ENCODE measurements around the gene HS1BP3. TPM values are rescaled to one million over a fixed set of nuclear protein-coding genes. Genes with fewer than 3 reads are reported as not detected.

Gene HS1BP3
- total and polyA plus RNA-seq, 9 of the 15 experiments (the other 6 are each of a cell fraction or from before 2014, with no cell fraction given): 0.41 to 8.3 (median 5.9) TPM

DNA sequence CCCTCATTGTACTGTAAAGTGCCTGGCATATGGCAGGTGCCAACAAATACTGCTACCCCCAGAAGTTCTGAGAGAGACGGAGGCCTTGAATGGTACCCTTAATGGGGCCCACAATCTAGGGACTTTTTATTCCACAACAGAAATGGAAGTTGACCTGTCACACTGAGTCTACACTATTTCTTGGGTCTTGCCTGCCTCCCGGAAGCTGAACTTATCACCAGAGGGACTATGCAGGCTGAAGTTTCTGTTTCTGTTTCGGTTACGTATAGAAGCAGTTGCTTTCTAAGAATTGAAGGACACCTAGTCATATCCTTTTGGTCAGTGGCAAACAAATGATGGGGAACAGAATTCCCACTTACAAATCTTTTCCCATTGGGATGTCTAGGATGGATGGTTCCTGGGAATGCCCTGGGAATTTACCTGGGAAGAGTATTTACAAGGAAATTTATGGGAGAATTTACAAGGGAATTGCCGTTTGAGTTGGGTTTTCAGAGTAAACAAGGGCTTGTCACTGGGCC is 74.2 kb downstream of the HS1BP3 start (continued):
- peak in 1 of 3 experiments; percentile 64; a peak in 2 of 6 replicates for TF ChIP-seq ZBTB11 (CRISPR knock-in tag; IDR thresholded peaks at IDR 0.05)
- TF ChIP-seq, protein P1, sequence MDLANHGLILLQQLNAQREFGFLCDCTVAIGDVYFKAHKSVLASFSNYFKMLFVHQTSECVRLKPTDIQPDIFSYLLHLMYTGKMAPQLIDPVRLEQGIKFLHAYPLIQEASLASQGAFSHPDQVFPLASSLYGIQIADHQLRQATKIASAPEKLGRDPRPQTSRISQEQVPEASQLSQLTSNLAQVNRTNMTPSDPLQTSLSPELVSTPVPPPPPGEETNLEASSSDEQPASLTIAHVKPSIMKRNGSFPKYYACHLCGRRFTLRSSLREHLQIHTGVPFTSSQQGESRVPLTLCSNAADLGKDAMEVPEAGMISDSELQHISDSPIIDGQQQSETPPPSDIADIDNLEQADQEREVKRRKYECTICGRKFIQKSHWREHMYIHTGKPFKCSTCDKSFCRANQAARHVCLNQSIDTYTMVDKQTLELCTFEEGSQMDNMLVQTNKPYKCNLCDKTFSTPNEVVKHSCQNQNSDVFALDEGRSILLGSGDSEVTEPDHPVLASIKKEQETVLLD (IDR thresholded peaks at IDR 0.05): no peak
- no peak for TF ChIP-seq ZNF143 (CRISPR knock-in tag; IDR thresholded peaks at IDR 0.05)
- TF ChIP-seq GABPB1 (CRISPR knock-in tag; IDR thresholded peaks at IDR 0.05): 0 out of 2 replicates have a peak, but pooled peaks have one; percentile 29
- no peak for TF ChIP-seq EHMT2 (IDR thresholded peaks at IDR 0.05)
- TF ChIP-seq ATF4 (CRISPR knock-in tag; IDR thresholded peaks at IDR 0.05): 0 out of 2 replicates have a peak, but pooled peaks have one; percentile 52
- TF ChIP-seq, protein P2, sequence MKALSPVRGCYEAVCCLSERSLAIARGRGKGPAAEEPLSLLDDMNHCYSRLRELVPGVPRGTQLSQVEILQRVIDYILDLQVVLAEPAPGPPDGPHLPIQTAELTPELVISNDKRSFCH (CRISPR knock-in tag; IDR thresholded peaks at IDR 0.05): no peak
- TF ChIP-seq, protein P2 (tag; IDR thresholded peaks at IDR 0.05): peak; percentile 61
- TF ChIP-seq, protein P3, sequence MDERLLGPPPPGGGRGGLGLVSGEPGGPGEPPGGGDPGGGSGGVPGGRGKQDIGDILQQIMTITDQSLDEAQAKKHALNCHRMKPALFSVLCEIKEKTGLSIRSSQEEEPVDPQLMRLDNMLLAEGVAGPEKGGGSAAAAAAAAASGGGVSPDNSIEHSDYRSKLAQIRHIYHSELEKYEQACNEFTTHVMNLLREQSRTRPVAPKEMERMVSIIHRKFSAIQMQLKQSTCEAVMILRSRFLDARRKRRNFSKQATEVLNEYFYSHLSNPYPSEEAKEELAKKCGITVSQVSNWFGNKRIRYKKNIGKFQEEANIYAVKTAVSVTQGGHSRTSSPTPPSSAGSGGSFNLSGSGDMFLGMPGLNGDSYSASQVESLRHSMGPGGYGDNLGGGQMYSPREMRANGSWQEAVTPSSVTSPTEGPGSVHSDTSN (CRISPR knock-in tag; IDR thresholded peaks at IDR 0.05; ENCODE audit: low read depth): no peak
- TF ChIP-seq, protein P3 (tag; conservative IDR thresholded peaks at IDR 0.05; ENCODE audit: low read depth): 0 out of 2 replicates have a peak, but pooled peaks have one; percentile 20
- no peak for TF ChIP-seq BRCA1 (IDR thresholded peaks at IDR 0.05)
- TF ChIP-seq BRCA1 (CRISPR knock-in tag; IDR thresholded peaks at IDR 0.05): no peak
- TF ChIP-seq, protein P4, sequence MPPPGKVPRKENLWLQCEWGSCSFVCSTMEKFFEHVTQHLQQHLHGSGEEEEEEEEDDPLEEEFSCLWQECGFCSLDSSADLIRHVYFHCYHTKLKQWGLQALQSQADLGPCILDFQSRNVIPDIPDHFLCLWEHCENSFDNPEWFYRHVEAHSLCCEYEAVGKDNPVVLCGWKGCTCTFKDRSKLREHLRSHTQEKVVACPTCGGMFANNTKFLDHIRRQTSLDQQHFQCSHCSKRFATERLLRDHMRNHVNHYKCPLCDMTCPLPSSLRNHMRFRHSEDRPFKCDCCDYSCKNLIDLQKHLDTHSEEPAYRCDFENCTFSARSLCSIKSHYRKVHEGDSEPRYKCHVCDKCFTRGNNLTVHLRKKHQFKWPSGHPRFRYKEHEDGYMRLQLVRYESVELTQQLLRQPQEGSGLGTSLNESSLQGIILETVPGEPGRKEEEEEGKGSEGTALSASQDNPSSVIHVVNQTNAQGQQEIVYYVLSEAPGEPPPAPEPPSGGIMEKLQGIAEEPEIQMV (tag; conservative IDR thresholded peaks at IDR 0.05; ENCODE audit: low read depth): peak; percentile 32; the same call in 1 of the 2 replicates
- TF ChIP-seq BHLHE40 (IDR thresholded peaks at IDR 0.05; ENCODE audit: low read length): no peak
- no peak for TF ChIP-seq SAP30 (IDR thresholded peaks at IDR 0.05; ENCODE audit: borderline replicate concordance, insufficient read depth, low read depth, low read length, poor library complexity, severe bottlenecking)
- TF ChIP-seq ETV5 (CRISPR knock-in tag; IDR thresholded peaks at IDR 0.05; ENCODE audit: low read depth): peak; percentile 43; the same call in 1 of the 2 replicates
